A549 treated with Mapracorat at 1 μM for 4 hours (cell line): ENCODE measurements around the gene ZNF14. TPM values are rescaled to one million over a fixed set of nuclear protein-coding genes. Genes with fewer than 3 reads are reported as not detected.

Source experiments
- total RNA-seq: library from RNA; stranded (reverse); fragments of 200-300 nt; extraction: Qiagen RNA extraction; gene quantifications from 5 replicates; pipeline ENCODE4 v1.2.3, GENCODE V29; 2022

The ZNF14 gene
- 1.8 to 2.1 TPM (median 1.8 TPM) in 5 replicates for total RNA-seq

DNA sequence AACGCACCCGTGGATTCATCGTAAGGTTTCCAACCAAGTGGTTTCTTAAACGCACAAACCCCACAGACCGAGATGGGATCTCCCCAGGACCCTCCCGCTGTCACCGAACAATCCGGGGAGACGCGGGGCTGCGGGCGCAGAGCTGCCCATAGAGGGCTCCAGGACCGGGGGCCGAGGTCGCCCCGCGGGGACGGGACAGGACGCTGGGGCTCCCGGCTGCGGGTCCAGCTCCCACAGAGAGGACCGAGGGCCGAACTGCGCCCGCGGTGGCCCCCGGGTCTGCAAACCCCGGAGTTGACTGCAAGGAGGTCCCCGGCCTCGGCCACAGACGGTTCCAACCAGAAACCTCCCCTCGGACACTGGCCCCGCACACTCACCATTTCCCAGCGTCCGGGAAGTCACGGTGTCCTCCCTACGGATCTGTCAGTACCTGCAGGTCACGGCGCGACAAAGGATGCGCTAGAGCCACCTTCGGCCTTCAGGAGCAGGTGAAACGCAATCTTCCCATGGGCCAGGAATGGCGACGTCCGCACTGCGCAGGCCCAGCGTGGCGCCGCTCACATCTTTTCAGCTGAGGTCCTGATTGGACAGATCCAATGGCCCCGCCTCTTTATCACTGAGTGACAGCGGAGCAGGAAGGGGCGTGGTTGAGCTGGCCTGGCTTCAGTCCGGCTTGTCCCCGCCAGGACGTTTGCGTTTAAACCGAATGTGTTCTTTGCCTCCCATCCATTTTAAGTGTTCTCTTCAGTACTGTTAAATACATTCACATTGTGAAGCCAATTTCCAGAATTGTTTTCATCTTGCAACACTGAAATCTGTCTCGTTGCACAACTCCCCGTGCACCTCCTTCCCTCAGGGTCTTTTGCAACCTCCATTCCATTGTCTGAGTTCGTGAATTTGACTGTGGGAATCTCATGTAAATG, at the start of gene ZNF14:
Gene ZNF14, minus strand, starts transcription at position 534 of the 923 bp plus-strand sequence. Its CDS starts 154 bp downstream, at position 380.

GRCh38 chr19:19668230-19669012, 64.5 kb downstream of the ZNF14 start, which contains the start of gene ZNF101:
TSS of gene ZNF101 (plus strand) at chr19:19668839. CDS start at chr19:19668964, 125 bp downstream.

GRCh38 chr19:19663256-19664120, 69.4 kb downstream of the ZNF14 start, which contains the start of gene ATP13A1:
TSS of gene ATP13A1 (minus strand) at chr19:19663676. CDS start at chr19:19663666, 10 bp downstream.

Other genes with a start within 250 kb of the ZNF14 start
- 0.66 to 2.2 TPM (median 1.9 TPM) in 5 replicates for gene TSSK6, start 217.6 kb downstream of the ZNF14 start, total RNA-seq
- 153 to 191 TPM (median 160 TPM) in 5 replicates for gene NDUFA13, start 216.9 kb downstream of the ZNF14 start, total RNA-seq
- gene YJEFN3, start 204.2 kb downstream of the ZNF14 start, total RNA-seq, result 2.2 to 5.0 TPM (median 3.5 TPM) in 5 replicates
- 0.13 to 0.24 TPM (median 0.15 TPM) in 5 replicates for gene CILP2, start 194.8 kb downstream of the ZNF14 start, total RNA-seq
- 1.3 to 2.2 TPM (median 1.7 TPM) in 5 replicates for gene PBX4, start 114.4 kb downstream of the ZNF14 start, total RNA-seq
- gene LPAR2, start 104.9 kb downstream of the ZNF14 start, total RNA-seq, result 3.1 to 5.2 TPM (median 4.6 TPM) in 5 replicates
- gene GMIP, start 89.5 kb downstream of the ZNF14 start, total RNA-seq, result 4.2 to 6.3 TPM (median 5.4 TPM) in 5 replicates
- gene ATP13A1, start 69.4 kb downstream of the ZNF14 start, total RNA-seq, result 22.1 to 34.8 TPM (median 29.7 TPM) in 5 replicates
- gene ZNF101, start 64.3 kb downstream of the ZNF14 start, total RNA-seq, result 3.4 to 4.2 TPM (median 3.9 TPM) in 5 replicates
- gene ZNF506, start 88.6 kb upstream of the ZNF14 start, total RNA-seq, result 0.08 to 0.39 TPM (median 0.09 TPM) in 5 replicates
- not detected in 5 replicates for gene ZNF253, start 132.8 kb upstream of the ZNF14 start, total RNA-seq
- not detected in 5 replicates for gene ZNF93, start 167.8 kb upstream of the ZNF14 start, total RNA-seq